H9 (cell line): ENCODE results near the gene KRT6A. TPM values are rescaled to one million over a fixed set of nuclear protein-coding genes. Genes with fewer than 3 reads are reported as not detected.
A peak's percentile ranks its signal among the peaks of the same experiment; 100 is the strongest.

Experiments used
- DNase-seq: peaks from one replicate; pipeline ENCODE4 v3.0.0-alpha.2; 2017
- H2AFZ ChIP-seq: one replicate; pipeline ENCODE4 v1.6.1; 2013; ENCODE audit warnings: mild to moderate bottlenecking, low read length, control low read depth, moderate library complexity
- H2AK5ac ChIP-seq: 2 replicates; pipeline ENCODE4 v1.6.1; 2013; ENCODE audit warnings: low read length, control low read depth, mixed read lengths; ENCODE audit not compliant: insufficient read length
- H2BK120ac ChIP-seq: one replicate; pipeline ENCODE4 v1.6.1; 2013; ENCODE audit warnings: low read depth, mild to moderate bottlenecking, low read length, control low read depth, inconsistent platforms; ENCODE audit not compliant: poor library complexity, severe bottlenecking
- H2BK12ac ChIP-seq: 2 replicates; pipeline ENCODE4 v1.6.1; 2013; ENCODE audit warnings: low read length, control low read depth, mixed read lengths, low read depth; ENCODE audit not compliant: insufficient read length
- H2BK15ac ChIP-seq: 2 replicates; pipeline ENCODE4 v1.6.1; 2013; ENCODE audit warnings: low read depth, low read length, control low read depth
- H2BK20ac ChIP-seq: one replicate; pipeline ENCODE4 v1.6.1; 2013; ENCODE audit warnings: low read depth, mild to moderate bottlenecking, low read length, control low read depth, inconsistent platforms; ENCODE audit not compliant: poor library complexity, severe bottlenecking
- H2BK5ac ChIP-seq: 2 replicates; pipeline ENCODE4 v1.6.1; 2013; ENCODE audit warnings: low read length, control low read depth, mixed read lengths; ENCODE audit not compliant: insufficient read length
- H3K14ac ChIP-seq: 2 replicates; pipeline ENCODE4 v1.6.1; 2013; ENCODE audit warnings: low read length, control low read depth; ENCODE audit not compliant: insufficient read depth
- H3K18ac ChIP-seq: 2 replicates; pipeline ENCODE4 v1.6.1; 2013; ENCODE audit warnings: low read depth, mild to moderate bottlenecking, mixed read lengths, low read length, control low read depth; ENCODE audit not compliant: insufficient read length
- H3K23ac ChIP-seq: 2 replicates; pipeline ENCODE4 v1.6.1; 2013; ENCODE audit warnings: low read length, control low read depth, mixed read lengths, low read depth; ENCODE audit not compliant: insufficient read length
- H3K23me2 ChIP-seq: 2 replicates; pipeline ENCODE4 v1.6.1; 2013; ENCODE audit warnings: low read depth, mild to moderate bottlenecking, mixed read lengths, low read length, control low read depth; ENCODE audit not compliant: insufficient read length, poor library complexity, severe bottlenecking
- H3K27ac ChIP-seq: 2 replicates; pipeline ENCODE4 v1.5.1; 2013; ENCODE audit warnings: low read length, control low read depth, mixed read lengths, low read depth; ENCODE audit not compliant: insufficient read length
- H3K27me3 ChIP-seq: 2 replicates; pipeline ENCODE4 v1.6.1; 2013; ENCODE audit warnings: low read length, control low read depth, inconsistent platforms; ENCODE audit not compliant: insufficient read depth
- H3K4ac ChIP-seq: 2 replicates; pipeline ENCODE4 v1.6.1; 2013; ENCODE audit warnings: low read depth, mild to moderate bottlenecking, control low read depth, inconsistent platforms, low read length, moderate library complexity
- H3K4me1 ChIP-seq: 2 replicates; pipeline ENCODE4 v1.6.1; 2013; ENCODE audit warnings: low read length, control low read depth, inconsistent platforms; ENCODE audit not compliant: insufficient read depth
- H3K4me2 ChIP-seq: 2 replicates; pipeline ENCODE4 v1.6.1; 2013; ENCODE audit warnings: low read length, control low read depth, mixed read lengths; ENCODE audit not compliant: insufficient read length, insufficient read depth
- H3K56ac ChIP-seq: 2 replicates; pipeline ENCODE4 v1.6.1; 2013; ENCODE audit warnings: low read depth, mild to moderate bottlenecking, mixed read lengths, low read length, control low read depth; ENCODE audit not compliant: insufficient read length
- H3K79me1 ChIP-seq: 2 replicates; pipeline ENCODE4 v1.6.1; 2013; ENCODE audit warnings: low read depth, mild to moderate bottlenecking, moderate library complexity, low read length, control low read depth, inconsistent platforms; ENCODE audit not compliant: insufficient read depth, poor library complexity, severe bottlenecking
- H3K79me2 ChIP-seq: 2 replicates; pipeline ENCODE4 v1.6.1; 2013; ENCODE audit warnings: low read length, control low read depth, inconsistent platforms; ENCODE audit not compliant: insufficient read depth
- H3K9ac ChIP-seq: 2 replicates; pipeline ENCODE4 v1.6.1; 2013; ENCODE audit warnings: low read length, control low read depth, mixed read lengths; ENCODE audit not compliant: insufficient read length; ENCODE audit errors: extremely low read depth
- H3K9me3 ChIP-seq: one replicate; pipeline ENCODE4 v1.6.1; 2013; ENCODE audit warnings: low read depth, low read length, inconsistent platforms; ENCODE audit not compliant: control insufficient read depth
- H3T11ph ChIP-seq: one replicate; pipeline ENCODE4 v1.6.1; 2013; ENCODE audit warnings: mild to moderate bottlenecking, low read length, control low read depth, inconsistent platforms
- H4K20me1 ChIP-seq: one replicate; pipeline ENCODE4 v1.6.1; 2013; ENCODE audit not compliant: control insufficient read depth, insufficient read length, insufficient read depth
- H4K5ac ChIP-seq: 2 replicates; pipeline ENCODE4 v1.6.1; 2013; ENCODE audit warnings: low read depth, mild to moderate bottlenecking, mixed read lengths, low read length, control low read depth; ENCODE audit not compliant: insufficient read length
- H4K8ac ChIP-seq: replicated peaks from 2 replicates; pipeline ENCODE4 v1.6.1; 2013; ENCODE audit warnings: low read length, control low read depth, mixed read lengths, low read depth; ENCODE audit not compliant: insufficient read length
- H4K91ac ChIP-seq: 2 replicates; pipeline ENCODE4 v1.6.1; 2013; ENCODE audit warnings: low read depth, mild to moderate bottlenecking, moderate library complexity, mixed read lengths, low read length, control low read depth; ENCODE audit not compliant: insufficient read length
- H3K27ac Mint-ChIP-seq, 3 experiments: 2 replicates in 2 of 3; 3 replicates in 1 of 3; pipeline ENCODE4 v1.8.0; 2020 to 2021; ENCODE audit warnings: mixed read lengths in 3 of 3, mild to moderate bottlenecking in 1 of 3, moderate library complexity in 1 of 3
- H3K27me3 Mint-ChIP-seq: 2 replicates; pipeline ENCODE4 v1.8.0; 2021; ENCODE audit warnings: low read depth, mild to moderate bottlenecking, moderate library complexity, mixed read lengths
- H3K36me3 Mint-ChIP-seq, 3 experiments: 2 replicates in 2 of 3; 3 replicates in 1 of 3; pipeline ENCODE4 v1.8.0; 2020 to 2021; ENCODE audit warnings: low read depth in 3 of 3, mixed read lengths in 3 of 3; ENCODE audit not compliant: insufficient read depth in 1 of 3
- H3K4me1 Mint-ChIP-seq, 2 experiments: 2 replicates each; pipeline ENCODE4 v1.8.0; 2020; ENCODE audit warnings: mixed read lengths in 2 of 2
- H3K4me3 Mint-ChIP-seq, 2 experiments: 2 replicates in 1 of 2; 3 replicates in 1 of 2; pipeline ENCODE4 v1.8.0; 2020 to 2021; ENCODE audit warnings: mild to moderate bottlenecking in 2 of 2, mixed read lengths in 2 of 2, moderate library complexity in 1 of 2
- H3K9me3 Mint-ChIP-seq, 2 experiments: 2 replicates in 1 of 2; 3 replicates in 1 of 2; pipeline ENCODE4 v1.8.0; 2020; ENCODE audit warnings: mild to moderate bottlenecking in 2 of 2, mixed read lengths in 2 of 2, moderate library complexity in 1 of 2
- CTCF ChIP-seq: fragments of 200-600 bp; sonication (generic); conservative IDR thresholded peaks from 3 replicates; pipeline ENCODE4 v1.8.0; 2021; ENCODE audit warnings: antibody characterized with exemption, mild to moderate bottlenecking
- WGBS: extraction: QIAGEN DNeasy Blood & Tissue Kit; methylation state at CpG from one replicate; pipeline ENCODE4 v1.1.7; 2013; ENCODE audit warnings: missing lambda C conversion rate, low lambda C conversion rate, mixed read lengths; ENCODE audit not compliant: insufficient read length; ENCODE audit errors: extremely low coverage; 5-methylcytosine and 5-hydroxymethylcytosine counted together
- total RNA-seq: library from RNA; stranded (reverse); gene quantifications from 2 replicates; pipeline ENCODE4 v1.2.1, GENCODE V29; 2021

The KRT6A gene
- total RNA-seq, 1 experiment from 2014 or later = not detected

GRCh38 chr12:52528641-52529143 lies 35.6 kb upstream of the KRT6A start:
- Histone ChIP-seq H3K56ac (no peak overlapping the region), H2BK120ac (no peak overlapping the region), H2BK20ac (no peak overlapping the region), H2BK5ac (no peak overlapping the region), H2BK15ac (no peak overlapping the region), H3K23me2 (no peaks in the 10 kb centered on the region), H3T11ph (no peak overlapping the region), H3K9me3 (no peaks in the 10 kb centered on the region), H2AK5ac (no peak overlapping the region), H3K23ac (no peak overlapping the region), H3K4ac (no peak overlapping the region), H3K4me2 (no peak overlapping the region), H3K14ac (no peak overlapping the region; the same call in 1 of the 2 replicates), H3K79me1 (no peaks in the 10 kb centered on the region), H4K5ac (no peak overlapping the region), H3K18ac (no peak overlapping the region), H2AFZ (no peak overlapping the region), H3K27me3 (no peaks in the 10 kb centered on the region; the same call in 1 of the 2 replicates), H4K20me1 (no peaks in the 10 kb centered on the region), H3K9ac (no peak overlapping the region), H3K27ac (no peak overlapping the region), H2BK12ac (no peak overlapping the region), H4K91ac (no peak overlapping the region), H3K79me2 (no peaks in the 10 kb centered on the region), H3K4me1 (no peaks in the 10 kb centered on the region), H4K8ac (no peak overlapping the region)
- WGBS = no CpG with 5 or more reads among the region's 8 CpGs
- H3K4me3 Mint-ChIP-seq = no peak overlapping the region
- no peaks in the 10 kb centered on the region for H3K36me3 Mint-ChIP-seq
- DNase-seq = no peak
- H3K4me1 Mint-ChIP-seq = no peaks in the 10 kb centered on the region
- H3K27ac Mint-ChIP-seq = peak overlapping the region in 1 of 3 experiments; percentile 70; a peak in 1 of 7 replicates
- peaks cover 8% of the 10 kb centered on the region for H3K27me3 Mint-ChIP-seq
- TF ChIP-seq CTCF = no peak
- no peaks in the 10 kb centered on the region for H3K9me3 Mint-ChIP-seq
